Measurements from ENCODE around the gene SCRG1.

The SCRG1 gene

GRCh38 chr4:173398779-173399415 lies at the start of gene SCRG1:
TSS of gene SCRG1 (minus strand) at chr4:173399116. CDS start at chr4:173391414, 7,702 bp downstream.
- DNase-seq (ENCODE audit: low read depth) = peak; percentile 8

- DNase-seq (ENCODE audit: low read depth) = no peak
Observed at GRCh38 chr4:173448103-173448502, 49.2 kb upstream of the SCRG1 start.

GRCh38 chr4:173446416-173446815 lies 47.5 kb upstream of the SCRG1 start:
- DNase-seq (ENCODE audit: low read depth) = no peak

- DNase-seq (ENCODE audit: low read depth) = no peak
Observed at GRCh38 chr4:173443121-173443520, 44.2 kb upstream of the SCRG1 start.

- no peak for DNase-seq (ENCODE audit: low read depth)
Observed at GRCh38 chr4:173442223-173442932, 43.5 kb upstream of the SCRG1 start.

GRCh38 chr4:173440888-173441287 lies 42.0 kb upstream of the SCRG1 start:
- DNase-seq (ENCODE audit: low read depth) = no peak

- no peak for DNase-seq (ENCODE audit: low read depth)
Observed at GRCh38 chr4:173436771-173437265, 37.9 kb upstream of the SCRG1 start.

DNA sequence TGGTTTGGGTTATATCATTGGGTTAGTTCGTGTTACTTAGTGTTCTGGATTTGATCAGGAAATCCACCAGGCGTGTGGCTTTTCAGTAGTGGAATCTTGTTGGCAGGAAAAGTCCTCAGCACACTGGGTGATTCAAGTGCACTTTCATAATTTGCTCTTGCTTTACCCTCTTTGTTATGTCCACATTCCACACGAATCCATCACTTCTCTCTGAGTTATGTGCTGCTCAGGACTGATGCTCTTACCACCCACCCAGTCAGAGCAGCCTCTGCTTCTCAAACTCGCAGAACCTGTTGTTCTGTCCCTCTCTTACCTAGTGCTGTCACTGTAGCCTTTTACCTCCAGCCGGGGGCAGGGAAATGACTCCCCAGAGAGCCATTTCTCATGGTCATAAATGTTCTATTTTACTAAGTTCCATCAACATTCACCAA lies 37.2 kb upstream of the SCRG1 start:
- peak; percentile 22 for DNase-seq (ENCODE audit: low read depth)

GRCh38 chr4:173434231-173434630 lies 35.3 kb upstream of the SCRG1 start:
- DNase-seq (ENCODE audit: low read depth) = no peak

- DNase-seq (ENCODE audit: low read depth) = no peak
Observed at GRCh38 chr4:173433447-173433846, 34.5 kb upstream of the SCRG1 start.

DNA sequence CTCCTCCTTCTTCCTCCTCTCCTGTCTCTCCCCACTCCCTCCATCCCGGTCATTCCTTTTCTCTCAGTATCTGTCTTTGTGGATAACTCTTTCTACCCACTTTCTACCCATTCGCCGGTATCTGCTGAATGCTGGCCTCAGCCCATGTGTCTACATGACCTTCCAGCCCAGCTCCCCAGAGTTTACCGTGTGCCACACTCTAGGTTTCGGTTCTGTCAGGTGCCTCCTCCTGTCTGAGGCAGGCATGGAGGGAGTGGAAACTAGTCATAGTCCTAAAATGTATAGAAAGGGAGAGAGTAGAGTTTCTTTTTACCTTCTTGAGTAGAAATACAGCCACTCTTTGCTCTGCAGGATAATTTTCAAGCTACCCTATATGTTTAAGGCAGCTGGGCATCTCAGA lies 33.5 kb upstream of the SCRG1 start:
- no peak for DNase-seq (ENCODE audit: low read depth)

DNA sequence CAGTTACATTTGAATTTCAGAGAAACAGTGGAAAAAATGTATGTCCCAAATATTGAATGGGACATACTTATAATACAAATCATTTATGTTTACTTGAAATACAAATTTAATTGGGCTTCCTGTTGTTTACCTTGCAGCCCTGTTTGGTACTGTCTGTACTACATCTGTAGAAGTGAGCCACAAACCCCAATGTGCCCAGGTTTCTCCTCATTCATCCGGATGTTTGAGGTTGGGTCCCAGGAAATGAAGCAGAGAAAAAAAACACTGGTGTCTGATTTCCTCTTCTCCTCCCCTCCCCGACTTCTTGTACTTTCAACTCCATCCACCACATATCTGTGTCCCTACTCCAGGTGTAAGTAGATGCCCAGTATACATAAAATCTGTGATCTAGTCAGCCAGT lies 27.1 kb upstream of the SCRG1 start:
- no peak for DNase-seq (ENCODE audit: low read depth)

DNA sequence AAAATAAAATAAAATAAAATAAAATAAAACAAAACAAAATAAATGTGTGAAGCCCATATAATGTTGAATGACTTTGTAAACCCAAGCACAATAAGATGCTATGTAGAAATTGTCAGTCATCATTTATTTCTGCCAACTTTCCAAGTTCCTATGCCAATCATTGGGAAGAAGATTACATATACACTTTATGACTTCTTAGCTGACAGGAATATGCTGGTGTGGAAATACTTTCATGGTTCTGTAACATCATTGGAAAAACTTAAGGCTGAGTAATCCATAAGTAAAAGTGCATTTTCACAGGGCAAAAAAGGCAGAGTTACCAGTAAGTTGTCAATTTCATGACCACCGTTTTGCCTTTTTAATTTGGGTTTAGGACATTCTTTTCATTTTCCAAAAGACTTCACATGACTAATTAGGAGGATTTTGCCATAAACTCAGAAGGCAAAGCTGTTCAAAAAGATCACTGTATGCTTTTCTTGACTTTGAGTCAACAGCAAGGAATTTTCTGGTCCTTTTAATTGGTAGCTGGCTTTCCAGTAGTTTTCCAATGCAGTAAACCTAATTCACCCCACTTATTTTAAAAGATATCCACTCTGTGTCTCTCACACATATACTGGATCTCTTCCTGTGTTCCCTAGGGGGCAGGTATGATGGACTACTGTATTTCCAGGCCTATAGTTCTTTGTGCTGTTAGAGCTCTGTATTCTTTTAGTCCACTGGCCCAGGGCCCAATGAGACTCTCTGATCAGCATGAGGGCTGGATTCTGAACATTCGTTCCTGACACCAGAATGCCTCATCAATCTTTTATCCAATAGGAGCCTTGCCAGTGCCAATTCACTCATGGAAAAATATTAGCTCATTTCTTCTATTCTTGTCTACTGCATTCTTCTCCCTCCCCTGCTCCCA lies 26.2 kb upstream of the SCRG1 start:
- peak; percentile 20 for DNase-seq (ENCODE audit: low read depth)

DNA sequence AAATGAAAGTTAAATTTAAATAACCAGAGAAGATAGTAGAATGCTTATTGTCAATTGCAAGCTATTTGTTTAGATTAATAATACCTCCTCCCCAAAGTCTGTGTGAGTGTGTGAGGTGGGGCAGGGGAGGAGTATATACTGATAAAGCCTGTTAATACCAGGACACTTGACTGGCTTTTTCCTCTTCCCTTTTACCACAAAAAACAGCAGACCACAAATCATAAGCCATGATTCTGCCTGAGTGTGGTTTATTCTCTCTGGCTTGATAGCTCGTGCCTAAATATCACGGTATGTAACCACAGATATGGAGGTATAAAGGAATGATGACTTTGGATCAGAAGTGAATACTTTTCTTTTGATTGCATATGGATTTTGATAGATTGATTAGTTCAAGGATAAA lies 21.9 kb upstream of the SCRG1 start:
- no peak for DNase-seq (ENCODE audit: low read depth)

- DNase-seq (ENCODE audit: low read depth) = no peak
Observed at GRCh38 chr4:173420324-173420752, 21.4 kb upstream of the SCRG1 start.

DNA sequence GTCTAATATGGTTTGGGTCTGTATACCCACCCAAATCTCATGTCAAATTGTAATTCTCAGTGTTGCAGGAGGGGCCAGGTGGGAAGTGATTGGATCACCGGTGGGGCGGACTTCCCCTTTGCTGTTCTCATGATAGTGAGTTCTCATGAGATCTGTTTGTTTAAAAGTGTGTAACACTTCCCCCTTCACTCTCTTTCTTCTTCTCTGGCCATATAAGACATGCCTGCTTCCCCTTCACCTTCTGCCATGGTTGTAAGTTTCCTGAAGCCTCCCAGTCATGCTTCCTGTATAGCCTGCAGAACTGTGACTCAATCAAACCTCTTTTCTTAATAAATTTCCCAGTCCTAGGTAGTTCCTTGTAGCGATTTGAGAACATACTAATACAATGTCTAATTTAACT lies 19.7 kb upstream of the SCRG1 start:
- DNase-seq (ENCODE audit: low read depth) = no peak

DNA sequence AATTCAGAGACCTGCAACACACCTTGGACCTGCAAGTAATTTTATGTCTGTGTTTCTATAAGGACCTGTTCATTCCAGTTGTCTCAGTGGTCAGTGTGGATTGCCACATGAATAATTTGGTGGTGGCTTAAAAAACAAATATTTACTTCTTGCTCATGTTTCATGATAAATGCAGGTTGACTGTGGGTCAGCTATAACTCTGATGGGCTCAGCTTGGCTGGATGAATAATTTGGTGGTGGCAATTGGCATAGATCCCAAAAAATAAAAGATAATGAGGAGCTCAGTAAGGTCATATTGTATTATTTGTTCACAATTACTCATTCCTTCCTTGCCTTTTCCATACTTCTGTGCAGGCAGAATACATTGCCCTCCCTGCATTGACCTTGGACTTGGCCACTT lies 18.9 kb upstream of the SCRG1 start:
- DNase-seq (ENCODE audit: low read depth) = no peak

GRCh38 chr4:173415885-173416653 lies 17.2 kb upstream of the SCRG1 start:
- DNase-seq (ENCODE audit: low read depth) = no peak

DNA sequence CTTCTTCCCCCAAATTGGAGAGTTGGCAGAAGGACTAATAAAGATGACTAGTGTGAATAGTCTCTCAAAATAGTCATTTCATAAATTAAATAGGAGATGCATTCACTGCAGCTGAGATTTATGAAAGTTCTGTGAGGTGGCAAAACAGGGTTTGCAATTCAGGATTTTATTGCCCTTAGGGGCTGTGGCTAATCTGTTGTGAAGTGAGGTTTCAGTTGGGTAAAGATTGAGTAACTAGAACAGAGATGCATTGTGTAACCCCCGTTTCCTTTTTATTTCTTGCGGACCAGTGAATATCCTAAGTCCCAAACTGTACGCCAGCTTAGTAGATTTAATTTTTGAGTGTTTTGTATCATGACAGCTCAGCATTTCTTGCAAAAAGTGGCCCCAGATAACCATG lies 16.2 kb upstream of the SCRG1 start:
- no peak for DNase-seq (ENCODE audit: low read depth)

GRCh38 chr4:173414456-173414855 lies 15.5 kb upstream of the SCRG1 start:
- no peak for DNase-seq (ENCODE audit: low read depth)

- DNase-seq (ENCODE audit: low read depth) = peak; percentile 38
Observed at GRCh38 chr4:173413036-173413435, 14.1 kb upstream of the SCRG1 start.

All from fibroblast of the conjunctiva (primary cell).